Neural crest cell (in vitro differentiated cells): ENCODE data around the gene ZBTB20. TPM values are rescaled to one million over a fixed set of nuclear protein-coding genes. Genes with fewer than 3 reads are reported as not detected.

ENCODE experiments used
- DNase-seq: peaks from one replicate; pipeline ENCODE4 v3.0.0; 2021; ENCODE audit warnings: low read depth, mixed read lengths, low spot score
- H3K27ac Mint-ChIP-seq: one replicate; pipeline ENCODE4 v1.8.0; 2021; ENCODE audit warnings: mild to moderate bottlenecking, mixed read lengths; ENCODE audit not compliant: unreplicated experiment
- H3K27me3 Mint-ChIP-seq: 2 replicates; pipeline ENCODE4 v1.8.0; 2021; ENCODE audit warnings: low read depth, mild to moderate bottlenecking, mixed read lengths
- H3K36me3 Mint-ChIP-seq: 2 replicates; pipeline ENCODE4 v1.8.0; 2021; ENCODE audit warnings: low read depth, mild to moderate bottlenecking, mixed read lengths
- H3K4me1 Mint-ChIP-seq: 2 replicates; pipeline ENCODE4 v1.8.0; 2021; ENCODE audit warnings: mixed read lengths
- H3K4me3 Mint-ChIP-seq: one replicate; pipeline ENCODE4 v1.8.0; 2021; ENCODE audit warnings: mild to moderate bottlenecking, mixed read lengths
- H3K9me3 Mint-ChIP-seq: 2 replicates; pipeline ENCODE4 v1.8.0; 2021; ENCODE audit warnings: mixed read lengths
- CTCF ChIP-seq: fragments of 200-600 bp; sonication (generic); conservative IDR thresholded peaks from 2 replicates; pipeline ENCODE4 v1.5.0; 2021; ENCODE audit warnings: antibody characterized with exemption, mild to moderate bottlenecking
- total RNA-seq: library from RNA; stranded (reverse); gene quantifications from 2 replicates; pipeline ENCODE4 v1.2.1, GENCODE V29; 2021

ZBTB20 gene
- total RNA-seq, 1 donor from 2014 or later = 12.4 TPM

- Mint-ChIP-seq H3K4me3 (no peak overlapping the region), H3K4me1 (peaks cover 4% of the 10 kb centered on the region), H3K27ac (no peak overlapping the region), H3K36me3 (peaks cover 7% of the 10 kb centered on the region), H3K27me3 (no peaks in the 10 kb centered on the region), H3K9me3 (no peaks in the 10 kb centered on the region)
- no peak for DNase-seq
- no peak for TF ChIP-seq CTCF
Observed at GRCh38 chr3:114374433-114374990, 772.6 kb downstream of the ZBTB20 start.

- DNase-seq = no peak
- no peak for TF ChIP-seq CTCF
- no peak overlapping the region for H3K4me3 Mint-ChIP-seq
- H3K36me3 Mint-ChIP-seq = no peaks in the 10 kb centered on the region
- H3K4me1 Mint-ChIP-seq = no peaks in the 10 kb centered on the region
- no peak overlapping the region for H3K27ac Mint-ChIP-seq
- no peaks in the 10 kb centered on the region for H3K9me3 Mint-ChIP-seq
- H3K27me3 Mint-ChIP-seq = no peaks in the 10 kb centered on the region
Observed at GRCh38 chr3:114370537-114371174, 776.4 kb downstream of the ZBTB20 start.

- Mint-ChIP-seq H3K4me1 (peaks cover 18% of the 10 kb centered on the region), H3K4me3 (no peak overlapping the region), H3K9me3 (no peaks in the 10 kb centered on the region), H3K36me3 (no peaks in the 10 kb centered on the region), H3K27ac (no peak overlapping the region), H3K27me3 (no peaks in the 10 kb centered on the region)
- TF ChIP-seq CTCF = no peak
- no peak for DNase-seq
Observed at GRCh38 chr3:114365909-114366308, 781.2 kb downstream of the ZBTB20 start.

GRCh38 chr3:114364806-114365654 lies 782.1 kb downstream of the ZBTB20 start:
- TF ChIP-seq CTCF = no peak
- no peaks in the 10 kb centered on the region for H3K36me3 Mint-ChIP-seq
- H3K27ac Mint-ChIP-seq = peak overlapping the region; percentile 64
- H3K4me3 Mint-ChIP-seq = no peak overlapping the region
- DNase-seq = no peak
- no peaks in the 10 kb centered on the region for H3K9me3 Mint-ChIP-seq
- peaks cover 18% of the 10 kb centered on the region for H3K4me1 Mint-ChIP-seq
- H3K27me3 Mint-ChIP-seq = no peaks in the 10 kb centered on the region

- DNase-seq = no peak
- TF ChIP-seq CTCF = no peak
- Mint-ChIP-seq H3K4me3 (no peak overlapping the region), H3K9me3 (no peaks in the 10 kb centered on the region), H3K27me3 (no peaks in the 10 kb centered on the region), H3K4me1 (peaks cover 18% of the 10 kb centered on the region), H3K36me3 (no peaks in the 10 kb centered on the region), H3K27ac (no peak overlapping the region)
Observed at GRCh38 chr3:114363554-114364202, 783.4 kb downstream of the ZBTB20 start.
